GM19099 (cell line): ENCODE measurements around the gene ALDH8A1.

Experiments used
- POLR2A ChIP-seq: IDR thresholded peaks from 3 replicates; pipeline ENCODE4 v1.6.1; 2011; ENCODE audit warnings: low read depth; ENCODE audit not compliant: insufficient read length; ENCODE audit errors: extremely low read depth

The ALDH8A1 gene

GRCh38 chr6:134902936-134903335 lies 47.0 kb downstream of the ALDH8A1 start:
- TF ChIP-seq POLR2A, result no peak

DNA sequence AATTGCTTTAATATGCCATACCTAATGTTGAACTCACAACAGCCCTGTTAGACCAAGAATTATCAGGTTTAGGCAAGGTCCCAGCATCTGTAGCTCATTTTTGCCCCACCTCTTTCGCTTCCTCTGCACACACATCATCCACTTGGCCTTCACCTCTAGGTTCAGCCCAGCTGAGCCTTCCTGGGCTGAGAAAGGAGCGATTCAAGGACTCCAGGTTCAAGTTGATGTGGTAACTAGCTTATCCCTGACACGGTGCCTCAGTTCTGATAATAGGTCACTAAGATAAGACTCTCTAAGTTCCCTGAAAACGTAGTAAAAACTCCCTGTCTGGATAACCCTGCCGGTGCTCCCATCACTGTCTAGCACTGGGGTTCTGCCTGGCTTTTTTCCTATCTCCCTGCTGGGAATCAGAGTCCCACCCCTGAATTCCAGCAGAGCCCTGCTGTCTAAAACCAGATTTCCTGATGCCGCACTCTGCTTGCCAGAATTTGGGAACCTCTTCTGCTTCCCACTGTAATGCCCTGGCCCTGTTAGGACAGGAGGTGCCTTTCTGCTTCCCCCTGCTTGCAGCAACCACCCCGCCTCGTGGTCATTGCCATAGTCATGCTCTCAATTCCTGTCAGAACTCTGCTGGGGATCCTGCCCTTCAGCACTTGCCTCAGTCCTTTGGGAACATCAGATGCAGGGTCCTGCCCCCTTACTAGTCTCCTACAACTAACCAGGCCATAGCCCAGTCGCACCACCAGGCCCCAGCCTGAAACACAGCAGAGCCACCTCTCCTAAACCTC lies 47.6 kb downstream of the ALDH8A1 start:
- no peak for TF ChIP-seq POLR2A

DNA sequence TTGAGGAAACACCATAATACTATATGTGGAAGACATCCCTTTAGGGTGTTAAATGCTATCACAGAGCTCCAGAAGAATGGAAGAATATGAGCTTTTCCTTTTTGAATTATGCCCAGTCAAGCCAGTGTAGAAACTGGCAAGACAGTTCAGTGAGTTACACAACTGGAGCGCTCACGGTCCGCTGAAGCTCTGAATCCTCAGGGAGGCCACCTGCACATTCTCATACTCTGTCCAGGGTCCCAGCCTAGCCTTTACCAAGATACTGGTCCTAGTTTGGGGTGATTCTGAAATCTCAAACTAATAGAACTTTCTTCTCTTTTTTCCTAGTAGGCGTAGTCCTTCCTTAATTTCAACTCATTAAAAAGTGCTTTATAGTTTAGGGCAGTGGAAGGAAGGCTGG lies 51.3 kb downstream of the ALDH8A1 start:
- TF ChIP-seq POLR2A, result no peak

DNA sequence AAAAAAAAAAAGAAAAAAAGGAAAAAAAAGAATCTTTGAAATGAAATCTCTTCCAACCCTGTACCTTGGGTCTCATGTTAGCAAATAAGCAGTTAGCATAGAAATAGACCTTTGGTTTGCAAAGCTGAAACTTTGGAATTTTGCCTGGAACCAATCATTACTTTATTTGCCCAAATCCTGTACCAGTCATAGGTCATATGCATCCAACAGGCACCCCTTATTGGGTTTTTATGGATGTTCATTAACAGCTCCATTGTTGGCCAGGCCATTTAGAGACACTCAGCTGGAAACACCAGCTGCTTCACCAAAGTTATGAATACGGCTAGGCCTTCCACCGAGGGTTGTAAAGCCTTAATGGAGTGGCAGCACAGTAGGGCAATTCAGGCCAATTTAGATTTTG lies 53.0 kb downstream of the ALDH8A1 start:
- no peak for TF ChIP-seq POLR2A

DNA sequence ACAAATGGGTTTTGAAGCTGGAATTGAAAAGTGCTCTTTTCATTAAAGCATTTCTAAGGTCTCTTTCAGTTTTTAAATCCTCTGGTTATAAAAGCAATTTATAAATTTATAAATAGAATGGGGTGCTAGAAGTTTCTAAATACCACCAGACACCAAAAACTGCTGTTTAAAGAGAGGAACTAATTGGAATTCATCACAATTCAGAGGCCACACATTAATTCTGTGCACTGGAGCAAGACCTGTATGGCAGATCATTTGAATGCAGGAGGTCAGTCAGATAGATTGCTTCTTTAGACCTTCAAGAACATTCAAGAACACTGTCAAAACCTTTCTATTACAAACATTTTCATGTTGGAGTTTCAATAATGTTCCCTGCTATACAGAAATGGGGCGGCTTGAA lies 55.1 kb downstream of the ALDH8A1 start:
- no peak for TF ChIP-seq POLR2A

DNA sequence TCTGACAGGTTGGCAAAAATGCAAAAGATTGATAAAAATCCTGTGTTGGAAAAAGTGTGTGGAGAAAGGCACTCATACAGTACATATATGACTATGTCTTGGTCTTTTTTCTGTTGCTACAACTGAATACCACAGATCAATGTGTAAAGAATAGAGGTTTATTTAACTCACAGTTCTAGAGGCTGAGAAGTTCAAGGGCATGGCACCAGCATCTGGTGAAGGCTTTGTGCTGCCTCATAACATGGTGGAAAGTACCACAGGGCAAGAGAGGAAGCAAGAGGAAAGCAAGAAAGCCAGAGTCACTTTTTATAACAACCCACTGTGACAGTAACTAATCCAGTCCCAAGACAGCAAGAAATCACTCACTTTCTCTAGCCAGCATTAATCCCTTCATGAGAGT lies 57.5 kb downstream of the ALDH8A1 start:
- no peak for TF ChIP-seq POLR2A

- no peak for TF ChIP-seq POLR2A
These were observed 58.3 kb downstream of the ALDH8A1 start for GRCh38 chr6:134891633-134892032.

GRCh38 chr6:134888316-134888715 lies 61.6 kb downstream of the ALDH8A1 start:
- no peak for TF ChIP-seq POLR2A

DNA sequence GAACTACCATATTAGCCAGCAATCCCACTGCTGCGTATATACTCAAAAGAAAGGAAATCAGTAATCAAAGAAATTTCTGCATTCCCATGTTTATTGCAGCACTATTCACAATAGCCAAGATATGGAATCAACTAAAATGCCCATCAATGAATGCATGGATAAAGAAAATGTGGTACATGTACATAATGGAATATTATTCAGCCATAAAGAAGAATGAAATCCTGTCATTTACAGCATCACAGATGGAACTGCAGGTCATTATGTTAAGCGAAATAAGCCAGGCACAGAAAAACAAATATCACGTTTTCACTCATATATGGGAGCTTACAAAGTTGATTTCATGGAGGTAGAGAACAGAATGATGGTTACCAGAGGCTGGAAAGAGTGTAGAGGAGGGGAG lies 65.1 kb downstream of the ALDH8A1 start:
- no peak for TF ChIP-seq POLR2A

DNA sequence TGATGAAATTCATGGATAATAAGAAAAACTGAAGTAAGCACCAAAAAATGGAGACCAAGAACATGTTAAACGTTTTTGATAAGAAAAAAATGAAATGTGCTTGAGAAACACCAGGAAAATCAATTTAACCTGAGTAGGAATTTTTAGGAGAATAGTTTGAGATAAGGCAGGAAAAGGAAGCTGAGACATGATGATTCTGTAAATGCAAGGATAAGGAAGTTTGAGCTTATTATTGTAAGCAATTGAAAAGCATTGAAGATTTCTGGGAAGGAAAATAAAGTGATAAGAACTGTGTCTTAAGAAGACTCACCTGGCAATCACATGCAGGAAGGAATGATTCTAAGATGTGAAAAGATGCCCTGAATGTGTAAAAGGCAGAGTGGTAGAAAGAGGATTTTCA lies 66.6 kb downstream of the ALDH8A1 start:
- no peak for TF ChIP-seq POLR2A

- TF ChIP-seq POLR2A, result no peak
These were observed 67.4 kb downstream of the ALDH8A1 start for GRCh38 chr6:134882426-134883038.

GRCh38 chr6:134880487-134881190 lies 69.3 kb downstream of the ALDH8A1 start:
- no peak for TF ChIP-seq POLR2A

- no peak for TF ChIP-seq POLR2A
These were observed 71.8 kb downstream of the ALDH8A1 start for GRCh38 chr6:134878136-134878535.

DNA sequence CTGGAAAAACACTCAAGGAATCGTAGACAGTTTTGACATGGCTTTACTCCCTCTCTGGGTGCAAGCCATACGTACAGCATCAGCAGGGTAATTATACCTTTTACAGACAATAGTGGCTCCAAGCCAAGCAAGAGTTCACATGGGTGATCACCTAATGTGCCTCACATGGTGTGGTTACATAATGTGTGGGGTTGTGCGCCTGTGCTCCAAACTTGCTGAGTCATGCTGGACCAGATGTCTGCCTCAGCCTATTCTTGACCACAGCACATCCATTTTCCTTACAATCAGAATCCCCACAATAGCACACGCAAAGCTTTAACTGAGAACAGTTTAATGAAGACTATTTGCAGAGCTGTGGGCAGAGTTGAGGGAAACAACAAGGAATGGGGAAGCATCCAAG lies 74.5 kb downstream of the ALDH8A1 start:
- no peak for TF ChIP-seq POLR2A

GRCh38 chr6:134873500-134874388 lies 76.2 kb downstream of the ALDH8A1 start:
- TF ChIP-seq POLR2A, result no peak
